GM12878 (cell line): ENCODE data around the gene KIF24.

Experiments used
- CBX3 ChIP-seq: fragments of 200-600 bp; sonication (generic); IDR thresholded peaks from 2 replicates; pipeline ENCODE4 v1.6.1; 2016; ENCODE audit warnings: low read depth, borderline replicate concordance
- MYC ChIP-seq: IDR thresholded peaks from 2 replicates; pipeline ENCODE4 v1.6.1; 2011; ENCODE audit warnings: mild to moderate bottlenecking, low read length, moderate library complexity, inconsistent platforms; ENCODE audit not compliant: insufficient read depth, insufficient replicate concordance, insufficient read length, severe bottlenecking
- POLR2A ChIP-seq: IDR thresholded peaks from 2 replicates; pipeline ENCODE4 v1.6.1; 2011; ENCODE audit warnings: low read depth, mild to moderate bottlenecking, low read length
- POLR2AphosphoS5 ChIP-seq: IDR thresholded peaks from 2 replicates; pipeline ENCODE4 v1.6.1; 2011; ENCODE audit warnings: mild to moderate bottlenecking, low read length, inconsistent platforms
- RAD21 ChIP-seq: IDR thresholded peaks from 2 replicates; pipeline ENCODE4 v1.6.1; 2011; ENCODE audit warnings: mild to moderate bottlenecking, low read depth, low read length, moderate library complexity; ENCODE audit not compliant: insufficient read depth
- SP1 ChIP-seq: IDR thresholded peaks from one replicate; pipeline ENCODE4 v1.6.1; 2011; ENCODE audit warnings: low read depth, low read length
- SRF ChIP-seq, 2 experiments: IDR thresholded peaks; 2 replicates each; pipeline ENCODE4 v1.6.1; 2011; ENCODE audit warnings: low read depth in 2 of 2, low read length in 2 of 2, mild to moderate bottlenecking in 1 of 2, moderate library complexity in 1 of 2
- TAF1 ChIP-seq: IDR thresholded peaks from 2 replicates; pipeline ENCODE4 v1.6.1; 2011; ENCODE audit warnings: mild to moderate bottlenecking, low read depth, low read length, borderline replicate concordance
- TF ChIP-seq, protein P1 (sequence below): IDR thresholded peaks from 2 replicates; pipeline ENCODE4 v1.6.1; 2012; ENCODE audit warnings: low read length, inconsistent platforms
- TF ChIP-seq, protein P2 (sequence below), 3 experiments: IDR thresholded peaks in 2 of 3; conservative IDR thresholded peaks in 1 of 3; 2 replicates each; pipeline ENCODE4 v1.5.1; 2011; ENCODE audit warnings: low read depth in 3 of 3, low read length in 3 of 3, mild to moderate bottlenecking in 3 of 3, control low read depth in 2 of 3, moderate library complexity in 2 of 3, inconsistent platforms in 1 of 3, mixed read lengths in 1 of 3; ENCODE audit not compliant: control insufficient read depth in 2 of 3, insufficient read depth in 1 of 3; ENCODE audit errors: extremely low read depth in 1 of 3

DNA sequence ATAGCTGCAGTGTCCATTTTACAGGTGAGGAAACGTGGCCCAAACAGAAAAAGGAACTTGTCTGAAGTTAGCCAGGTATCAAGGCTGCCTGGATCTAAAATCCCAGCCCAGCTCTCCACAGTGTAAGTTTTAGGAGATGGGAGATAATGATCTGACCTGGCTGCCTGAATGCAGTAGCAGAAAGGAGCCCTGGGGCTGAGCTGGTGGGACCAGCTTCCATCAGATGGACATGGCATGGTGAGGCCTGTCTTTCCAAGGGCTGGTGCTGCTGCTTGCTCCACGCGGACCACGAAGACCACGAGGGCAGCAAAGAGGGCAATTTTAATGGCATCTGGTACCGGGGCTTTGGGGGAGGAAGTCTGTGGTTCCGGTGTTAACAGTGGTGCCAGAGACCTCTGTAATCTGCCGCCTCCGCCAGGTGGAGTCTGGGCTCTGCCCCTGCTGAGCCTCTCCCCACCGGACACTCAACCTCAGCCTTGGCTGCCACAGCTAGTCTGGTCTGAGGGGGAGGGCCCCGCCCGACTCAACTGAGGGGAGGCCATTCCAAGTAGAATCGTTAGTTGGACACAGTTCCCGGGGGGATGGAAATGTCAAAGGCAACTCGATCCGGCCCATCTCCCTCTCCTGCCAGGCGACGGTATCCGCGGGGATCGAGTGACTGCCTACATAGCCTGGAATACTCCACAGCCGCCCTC is 47.0 kb upstream of the KIF24 start:
- TF ChIP-seq TAF1 (no peak), POLR2AphosphoS5 (no peak), MYC (no peak), POLR2A (no peak), CBX3 (no peak), SP1 (no peak), RAD21 (no peak), SRF (IDR thresholded peaks at IDR 0.05; ENCODE audit: low read depth in 2 of 2, low read length in 2 of 2) (no peak)
- TF ChIP-seq, protein P1, sequence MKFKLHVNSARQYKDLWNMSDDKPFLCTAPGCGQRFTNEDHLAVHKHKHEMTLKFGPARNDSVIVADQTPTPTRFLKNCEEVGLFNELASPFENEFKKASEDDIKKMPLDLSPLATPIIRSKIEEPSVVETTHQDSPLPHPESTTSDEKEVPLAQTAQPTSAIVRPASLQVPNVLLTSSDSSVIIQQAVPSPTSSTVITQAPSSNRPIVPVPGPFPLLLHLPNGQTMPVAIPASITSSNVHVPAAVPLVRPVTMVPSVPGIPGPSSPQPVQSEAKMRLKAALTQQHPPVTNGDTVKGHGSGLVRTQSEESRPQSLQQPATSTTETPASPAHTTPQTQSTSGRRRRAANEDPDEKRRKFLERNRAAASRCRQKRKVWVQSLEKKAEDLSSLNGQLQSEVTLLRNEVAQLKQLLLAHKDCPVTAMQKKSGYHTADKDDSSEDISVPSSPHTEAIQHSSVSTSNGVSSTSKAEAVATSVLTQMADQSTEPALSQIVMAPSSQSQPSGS, result no peak
- TF ChIP-seq, protein P2, sequence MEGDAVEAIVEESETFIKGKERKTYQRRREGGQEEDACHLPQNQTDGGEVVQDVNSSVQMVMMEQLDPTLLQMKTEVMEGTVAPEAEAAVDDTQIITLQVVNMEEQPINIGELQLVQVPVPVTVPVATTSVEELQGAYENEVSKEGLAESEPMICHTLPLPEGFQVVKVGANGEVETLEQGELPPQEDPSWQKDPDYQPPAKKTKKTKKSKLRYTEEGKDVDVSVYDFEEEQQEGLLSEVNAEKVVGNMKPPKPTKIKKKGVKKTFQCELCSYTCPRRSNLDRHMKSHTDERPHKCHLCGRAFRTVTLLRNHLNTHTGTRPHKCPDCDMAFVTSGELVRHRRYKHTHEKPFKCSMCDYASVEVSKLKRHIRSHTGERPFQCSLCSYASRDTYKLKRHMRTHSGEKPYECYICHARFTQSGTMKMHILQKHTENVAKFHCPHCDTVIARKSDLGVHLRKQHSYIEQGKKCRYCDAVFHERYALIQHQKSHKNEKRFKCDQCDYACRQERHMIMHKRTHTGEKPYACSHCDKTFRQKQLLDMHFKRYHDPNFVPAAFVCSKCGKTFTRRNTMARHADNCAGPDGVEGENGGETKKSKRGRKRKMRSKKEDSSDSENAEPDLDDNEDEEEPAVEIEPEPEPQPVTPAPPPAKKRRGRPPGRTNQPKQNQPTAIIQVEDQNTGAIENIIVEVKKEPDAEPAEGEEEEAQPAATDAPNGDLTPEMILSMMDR (IDR thresholded peaks at IDR 0.05 in 2 of 3, conservative IDR thresholded peaks at IDR 0.05 in 1 of 3; ENCODE audit: control insufficient read depth in 2 of 3, extremely low read depth in 1 of 3, insufficient read depth in 1 of 3, low read depth in 3 of 3, low read length in 3 of 3), result peak in 1 of 3 experiments; percentile 17; a peak in 2 of 6 replicates
